Endometrial microvascular endothelial cells (primary cell): Measurements from ENCODE around the gene PPP1R1B. TPM values are rescaled to one million over a fixed set of nuclear protein-coding genes. Genes with fewer than 3 reads are reported as not detected.

ENCODE experiments used
- in situ Hi-C: cut with HindIII; loops from 2 replicates; pipeline ENCODE4 v1.10.0; 2017; ENCODE audit warnings: low sequenced_read_pairs, low pct_unique_long_range_greater_than_20kb; ENCODE audit errors: inconsistent ontology term
- total RNA-seq: library from RNA; depleted of rRNA; stranded (reverse); fragments of >200 nt; gene quantifications from one replicate; pipeline ENCODE4 v1.2.3, GENCODE V29; 2015; ENCODE audit errors: inconsistent ontology term

Gene PPP1R1B
- total RNA-seq, 1 donor from 2014 or later, result not detected

GRCh38 chr17:39628655-39629493 is 2.1 kb downstream of the PPP1R1B start:
- in situ Hi-C loops, result no loop called here

DNA sequence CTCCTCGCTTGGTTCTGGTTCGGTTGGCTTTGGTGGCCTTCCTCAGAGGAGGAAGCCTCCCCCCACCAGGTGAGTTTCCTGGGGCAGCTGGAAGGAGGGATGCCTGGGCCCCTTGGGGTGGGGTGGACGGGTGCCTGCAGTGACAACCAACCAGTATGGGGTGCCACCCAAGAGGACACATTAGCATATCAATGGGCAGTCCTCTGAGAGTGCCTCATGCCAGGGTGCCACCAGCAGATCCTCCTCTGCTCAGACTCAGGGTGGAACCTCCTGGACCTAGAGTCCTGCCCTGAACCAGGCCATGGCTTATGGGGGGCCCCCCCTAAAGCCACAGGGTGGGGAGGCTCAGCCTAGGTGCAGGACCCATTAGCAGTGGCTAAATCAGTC is 2.7 kb downstream of the PPP1R1B start:
- in situ Hi-C loops, result no loop called here

- in situ Hi-C loops, result no loop called here
Observed at GRCh38 chr17:39629898-39630297, 3.1 kb downstream of the PPP1R1B start.

DNA sequence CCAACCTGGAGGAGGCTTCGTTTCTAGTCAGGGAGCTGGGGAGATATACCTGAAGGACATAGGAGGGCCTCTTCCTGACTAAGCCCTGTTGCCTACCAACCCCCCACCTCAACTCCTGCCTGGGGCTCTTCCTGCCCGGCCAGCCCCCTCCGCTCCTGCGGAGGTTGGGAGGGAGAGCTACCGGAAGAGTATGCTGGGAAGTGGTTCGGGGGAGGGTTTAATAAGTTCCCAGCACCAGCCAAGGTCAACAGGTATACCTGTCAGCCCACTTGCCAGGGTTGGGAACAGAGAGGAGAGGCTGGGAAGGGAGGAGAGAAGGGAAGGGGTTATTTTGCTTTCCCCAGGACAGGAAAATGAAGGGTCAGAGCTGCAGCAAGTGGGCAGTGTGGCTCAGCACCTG is 4.7 kb downstream of the PPP1R1B start:
- in situ Hi-C loops, result no loop called here

DNA sequence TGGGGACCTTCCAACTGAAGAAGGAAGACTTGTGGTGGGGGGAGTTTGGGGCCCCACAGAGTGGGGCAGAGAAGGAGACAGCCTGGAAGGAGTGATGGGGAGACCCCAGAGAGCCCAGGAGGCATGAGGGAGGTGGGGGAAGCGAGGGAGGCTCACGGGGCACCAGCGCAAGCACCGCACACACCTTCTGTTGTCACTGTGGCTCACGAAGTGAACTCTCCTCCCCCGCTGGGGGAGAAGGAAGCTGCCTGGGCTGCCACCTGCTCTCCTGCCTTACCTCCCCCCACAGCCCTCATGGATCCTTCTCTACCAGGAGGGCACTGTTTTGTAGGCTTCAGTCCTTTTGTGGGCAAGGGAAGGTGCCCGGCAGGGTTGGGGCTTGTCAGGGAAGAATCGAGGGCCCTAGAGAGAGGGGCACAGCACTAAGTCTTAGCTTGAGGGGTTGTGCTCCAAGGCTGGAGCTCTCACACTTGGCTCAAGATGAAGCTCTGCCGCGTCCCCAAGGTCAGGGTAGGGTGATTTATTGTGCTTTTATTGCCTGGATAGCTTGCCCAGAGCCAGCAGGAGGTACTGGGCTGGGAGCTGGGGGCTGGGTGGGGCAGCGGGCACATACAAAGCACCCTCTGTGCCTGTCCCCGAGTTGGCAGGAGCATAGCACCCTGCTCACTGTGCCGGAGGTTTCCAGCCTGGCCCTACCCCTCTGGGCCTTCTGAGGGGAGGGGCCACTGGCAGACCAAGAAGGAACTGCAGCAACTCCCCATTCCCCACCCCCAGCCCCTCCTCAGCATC is 5.6 kb downstream of the PPP1R1B start:
- in situ Hi-C loops, result no loop called here

- in situ Hi-C loops, result no loop called here
Observed at GRCh38 chr17:39633570-39634183, 6.9 kb downstream of the PPP1R1B start.

- in situ Hi-C loops, result no loop called here
Observed at GRCh38 chr17:39634384-39634871, 7.7 kb downstream of the PPP1R1B start.

DNA sequence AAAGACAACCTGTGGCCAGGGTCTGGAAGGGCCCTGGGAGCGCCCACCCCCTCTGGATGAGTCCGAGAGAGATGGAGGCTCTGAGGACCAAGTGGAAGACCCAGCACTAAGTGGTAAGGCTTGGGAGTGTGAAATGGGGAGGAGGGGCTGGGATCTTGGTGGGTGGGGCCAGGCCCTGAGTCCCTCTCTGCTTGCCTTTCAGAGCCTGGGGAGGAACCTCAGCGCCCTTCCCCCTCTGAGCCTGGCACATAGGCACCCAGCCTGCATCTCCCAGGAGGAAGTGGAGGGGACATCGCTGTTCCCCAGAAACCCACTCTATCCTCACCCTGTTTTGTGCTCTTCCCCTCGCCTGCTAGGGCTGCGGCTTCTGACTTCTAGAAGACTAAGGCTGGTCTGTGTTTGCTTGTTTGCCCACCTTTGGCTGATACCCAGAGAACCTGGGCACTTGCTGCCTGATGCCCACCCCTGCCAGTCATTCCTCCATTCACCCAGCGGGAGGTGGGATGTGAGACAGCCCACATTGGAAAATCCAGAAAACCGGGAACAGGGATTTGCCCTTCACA is 8.9 kb downstream of the PPP1R1B start:
- in situ Hi-C loops, result no loop called here

DNA sequence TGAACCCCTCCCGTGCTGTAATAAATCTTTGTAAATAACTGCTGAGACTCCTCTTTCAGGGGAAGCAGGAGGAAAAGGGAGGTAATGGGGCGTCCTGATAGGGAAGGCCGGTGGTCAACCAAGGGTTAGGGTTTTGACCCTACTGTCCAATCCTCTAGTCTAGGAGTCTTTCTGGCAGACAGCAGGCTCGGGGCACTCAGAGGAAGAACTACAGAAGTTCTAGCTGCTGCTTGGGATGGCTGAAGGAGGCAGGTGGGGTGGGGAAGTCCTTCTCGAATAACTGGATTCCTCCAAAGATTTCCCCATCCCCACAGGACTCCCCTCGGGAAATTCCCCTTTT is 9.8 kb downstream of the PPP1R1B start:
- in situ Hi-C loops, result no loop called here

GRCh38 chr17:39636927-39637736 is 10.4 kb downstream of the PPP1R1B start, which contains the start of gene STARD3:
STARD3 (plus strand) TSS chr17:39637144; CDS start chr17:39653532, 16,388 bp downstream.
- in situ Hi-C loops, result no loop called here

DNA sequence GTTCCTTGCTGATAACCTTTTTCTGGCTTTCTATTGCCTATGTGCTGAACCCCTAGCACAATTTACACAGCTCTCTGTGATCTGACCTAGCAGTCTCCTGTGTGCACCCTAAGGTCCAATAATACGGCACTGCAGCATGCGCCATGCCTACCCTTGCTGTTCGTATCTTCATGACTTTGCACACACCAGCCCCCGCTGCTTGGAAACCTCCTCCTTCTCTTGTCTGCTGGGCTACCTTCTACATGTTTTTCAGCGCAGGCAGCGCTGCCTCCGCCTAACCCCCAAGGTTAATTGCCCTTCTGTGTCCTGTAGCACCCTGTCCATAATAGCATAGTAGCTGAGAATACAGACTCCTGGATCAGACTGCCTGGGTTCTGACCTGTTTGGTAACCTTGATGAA is 11.6 kb downstream of the PPP1R1B start:
- in situ Hi-C loops, result no loop called here

GRCh38 chr17:39639043-39639442 is 12.3 kb downstream of the PPP1R1B start:
- in situ Hi-C loops, result no loop called here

DNA sequence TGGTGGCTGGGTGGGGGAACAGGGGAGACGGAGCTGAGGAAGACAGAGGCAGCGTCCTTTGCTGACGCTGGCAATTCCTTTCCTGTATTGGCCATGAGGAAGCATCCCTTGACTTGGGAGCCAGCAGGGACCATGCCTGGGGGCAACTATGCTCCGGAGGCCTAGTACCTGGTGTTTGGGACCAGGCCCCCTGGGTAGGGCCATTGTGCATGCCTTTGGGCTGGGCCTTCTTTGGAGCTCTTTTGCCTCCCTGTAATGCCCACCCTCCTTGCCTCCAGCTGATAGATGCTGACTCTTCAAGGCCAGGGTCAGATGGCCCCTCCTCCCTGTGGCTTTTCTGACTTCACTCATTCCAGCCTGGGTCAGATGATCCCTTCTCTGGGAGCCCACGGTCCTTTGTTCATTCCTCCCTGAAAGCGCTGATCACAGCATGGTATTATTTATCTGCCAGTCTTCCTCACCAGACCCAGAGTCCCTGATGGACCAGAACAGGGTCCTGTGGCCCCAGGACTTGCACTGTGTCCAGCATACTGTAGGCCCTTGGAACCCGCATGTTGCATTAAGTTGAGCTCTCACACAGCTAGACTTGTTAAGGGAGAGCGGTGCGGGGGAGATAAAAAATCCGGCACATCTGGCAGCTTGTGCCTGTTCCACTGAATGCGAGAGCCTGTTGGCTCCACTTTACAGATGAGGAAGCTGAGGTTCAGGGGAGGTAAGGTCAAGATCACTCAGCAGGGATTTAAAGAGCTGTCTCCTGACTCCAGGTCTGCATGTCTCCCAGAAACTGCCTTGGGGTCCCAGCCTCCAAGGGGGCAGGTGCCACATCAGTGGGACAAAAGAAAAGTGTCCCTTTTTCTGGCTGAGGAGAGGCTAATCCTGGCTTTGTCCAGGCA is 13.1 kb downstream of the PPP1R1B start:
- in situ Hi-C loops, result no loop called here

DNA sequence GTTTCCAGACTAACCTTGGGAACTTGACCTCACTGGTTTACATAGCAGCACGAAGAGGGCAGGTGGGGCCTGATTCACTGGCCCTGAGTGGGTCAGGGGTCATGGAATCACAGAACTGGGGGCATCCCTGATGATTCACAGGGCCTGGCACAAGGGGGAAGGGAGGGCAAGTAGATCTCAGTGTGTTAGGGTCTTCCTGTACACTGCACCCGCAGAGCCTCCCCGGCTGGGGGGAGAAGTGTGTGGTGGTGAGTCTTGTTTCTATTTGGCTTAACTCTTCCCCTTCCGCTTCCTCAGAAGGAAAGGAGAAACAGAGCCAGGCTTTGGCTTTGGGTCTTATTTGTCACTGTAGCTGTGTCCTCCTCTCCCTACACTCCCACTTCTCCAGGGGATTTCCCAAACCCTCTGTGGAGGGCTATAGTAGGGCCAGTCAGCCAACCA is 13.9 kb downstream of the PPP1R1B start:
- in situ Hi-C loops, result no loop called here

GRCh38 chr17:39641097-39641496 is 14.3 kb downstream of the PPP1R1B start:
- in situ Hi-C loops, result no loop called here

GRCh38 chr17:39641883-39642282 is 15.1 kb downstream of the PPP1R1B start:
- in situ Hi-C loops, result no loop called here

- in situ Hi-C loops, result no loop called here
Observed at GRCh38 chr17:39642291-39643074, 15.7 kb downstream of the PPP1R1B start.
